Measurements from ENCODE around the gene SLC5A3. TPM values are rescaled to one million over a fixed set of nuclear protein-coding genes. Genes with fewer than 3 reads are reported as not detected.
A peak's percentile ranks its signal among the peaks of the same experiment; 100 is the strongest.

SLC5A3 gene
- total RNA-seq, 1 experiment from 2014 or later, result 12.3 TPM

DNA sequence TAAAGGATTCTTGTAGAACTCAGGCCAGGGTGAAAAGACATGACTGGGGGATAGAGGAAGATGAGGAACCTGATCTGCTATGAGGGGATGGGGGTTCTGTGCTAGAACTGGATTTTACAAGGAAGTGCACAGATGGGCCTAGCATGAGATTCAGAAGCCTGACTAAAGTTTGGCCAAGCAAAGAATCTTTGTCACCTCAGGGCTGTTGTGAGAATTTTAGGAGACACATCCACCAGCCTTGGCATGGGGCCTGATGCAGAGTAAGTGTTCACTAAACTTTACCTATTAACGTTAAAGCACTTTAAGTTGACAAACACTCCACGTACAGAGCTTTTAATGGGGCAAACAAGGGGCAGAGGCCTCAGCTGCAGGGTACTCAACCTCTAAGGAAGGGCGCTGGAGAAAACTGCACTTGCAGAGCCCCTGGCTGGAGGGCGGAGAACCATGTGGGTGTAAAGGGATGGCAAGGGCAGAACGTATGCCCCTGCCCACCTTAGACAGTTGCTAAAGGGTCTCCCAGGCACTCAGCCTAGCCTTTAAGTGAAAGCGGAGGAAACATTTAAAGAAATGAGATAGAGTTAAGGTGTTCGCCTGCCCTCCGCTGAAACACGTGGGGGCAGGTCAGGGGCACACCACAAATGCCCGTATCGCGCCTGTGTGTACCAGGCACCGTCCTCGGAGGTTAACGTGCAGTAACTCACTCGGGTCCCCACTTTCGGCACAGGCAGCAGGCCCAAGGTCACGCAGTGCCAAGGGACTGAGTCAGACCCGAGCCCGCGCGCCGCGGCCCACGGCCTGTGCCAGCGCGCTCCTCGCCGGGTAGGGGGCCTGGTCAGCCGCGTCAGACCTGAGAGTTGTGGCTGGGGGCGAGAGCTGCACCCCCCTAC lies 990 bp upstream of the SLC5A3 start:
- TF ChIP-seq, protein P1, sequence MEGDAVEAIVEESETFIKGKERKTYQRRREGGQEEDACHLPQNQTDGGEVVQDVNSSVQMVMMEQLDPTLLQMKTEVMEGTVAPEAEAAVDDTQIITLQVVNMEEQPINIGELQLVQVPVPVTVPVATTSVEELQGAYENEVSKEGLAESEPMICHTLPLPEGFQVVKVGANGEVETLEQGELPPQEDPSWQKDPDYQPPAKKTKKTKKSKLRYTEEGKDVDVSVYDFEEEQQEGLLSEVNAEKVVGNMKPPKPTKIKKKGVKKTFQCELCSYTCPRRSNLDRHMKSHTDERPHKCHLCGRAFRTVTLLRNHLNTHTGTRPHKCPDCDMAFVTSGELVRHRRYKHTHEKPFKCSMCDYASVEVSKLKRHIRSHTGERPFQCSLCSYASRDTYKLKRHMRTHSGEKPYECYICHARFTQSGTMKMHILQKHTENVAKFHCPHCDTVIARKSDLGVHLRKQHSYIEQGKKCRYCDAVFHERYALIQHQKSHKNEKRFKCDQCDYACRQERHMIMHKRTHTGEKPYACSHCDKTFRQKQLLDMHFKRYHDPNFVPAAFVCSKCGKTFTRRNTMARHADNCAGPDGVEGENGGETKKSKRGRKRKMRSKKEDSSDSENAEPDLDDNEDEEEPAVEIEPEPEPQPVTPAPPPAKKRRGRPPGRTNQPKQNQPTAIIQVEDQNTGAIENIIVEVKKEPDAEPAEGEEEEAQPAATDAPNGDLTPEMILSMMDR (conservative IDR thresholded peaks at IDR 0.05), result no peak
- WGBS (ENCODE audit: extremely low coverage, insufficient read length, low lambda C conversion rate), result no CpG with 5 or more reads among the region's 32 CpGs
- no peaks in the 10 kb centered on the region for H3K9me3 ChIP-seq (ENCODE audit: control insufficient read depth, low read depth, low read length)
- H2BK5ac ChIP-seq (ENCODE audit: insufficient read length, low read length), result no peak overlapping the region
- no peak overlapping the region for H3K9ac ChIP-seq (ENCODE audit: extremely low read depth, insufficient read length, low read length)
- no peak overlapping the region for H2BK20ac ChIP-seq (ENCODE audit: low read depth, low read length, poor library complexity, severe bottlenecking)
- DNase-seq, result no peak
- H3K79me2 ChIP-seq (ENCODE audit: insufficient read depth, low read length), result peaks cover 14% of the 10 kb centered on the region; the same call in 1 of the 2 replicates
- H3K4ac ChIP-seq (ENCODE audit: low read depth, low read length), result no peak overlapping the region
- no peak overlapping the region for H2BK12ac ChIP-seq (ENCODE audit: insufficient read length, low read depth, low read length)
- no peak overlapping the region for H4K8ac ChIP-seq (replicated peaks; ENCODE audit: insufficient read length, low read depth, low read length)
- peaks cover 12% of the 10 kb centered on the region for H3K23me2 ChIP-seq (ENCODE audit: insufficient read length, low read depth, low read length, poor library complexity, severe bottlenecking)
- H3K4me2 ChIP-seq (ENCODE audit: insufficient read depth, insufficient read length, low read length), result peak overlapping the region; percentile 31
- no peak overlapping the region for H3T11ph ChIP-seq (ENCODE audit: low read length)
- peak overlapping the region; percentile 89 for H3K14ac ChIP-seq (ENCODE audit: insufficient read depth, low read length)
- peak overlapping the region; percentile 81 for H3K18ac ChIP-seq (ENCODE audit: insufficient read length, low read depth, low read length)
- no peak overlapping the region for H3K23ac ChIP-seq (ENCODE audit: insufficient read length, low read depth, low read length)
- peaks cover 3% of the 10 kb centered on the region for H3K79me1 ChIP-seq (ENCODE audit: insufficient read depth, low read depth, low read length, poor library complexity, severe bottlenecking)
- no peaks in the 10 kb centered on the region for H3K27me3 ChIP-seq (ENCODE audit: insufficient read depth, low read length)
- no peak overlapping the region for H2AK5ac ChIP-seq (ENCODE audit: insufficient read length, low read length)
- Mint-ChIP-seq H3K9me3 (no peaks in the 10 kb centered on the region; a peak in 1 of 5 replicates), H3K4me1 (peaks cover 23 to 32% of the 10 kb centered on the region in 2 experiments), H3K4me3 (peak overlapping the region; percentile 63 to 76), H3K27ac (peak overlapping the region in 1 of 3 experiments; percentile 84; a peak in 2 of 7 replicates), H3K36me3 (ENCODE audit: insufficient read depth in 1 of 3, low read depth in 3 of 3) (peaks cover 0 to 16% (median 12%) of the 10 kb centered on the region in 3 experiments; a peak in 3 of 7 replicates), H3K27me3 (ENCODE audit: low read depth) (peaks cover 15% of the 10 kb centered on the region)
- no peak overlapping the region for H2AFZ ChIP-seq (ENCODE audit: low read length)
- no peak overlapping the region for H3K56ac ChIP-seq (ENCODE audit: insufficient read length, low read depth, low read length)
- no peak overlapping the region for H3K27ac ChIP-seq (ENCODE audit: insufficient read length, low read depth, low read length)
- H2BK15ac ChIP-seq (ENCODE audit: low read depth, low read length), result no peak overlapping the region; the same call in 1 of the 2 replicates
- no peak overlapping the region for H2BK120ac ChIP-seq (ENCODE audit: low read depth, low read length, poor library complexity, severe bottlenecking)
- no peak overlapping the region for H4K5ac ChIP-seq (ENCODE audit: insufficient read length, low read depth, low read length)
- H4K20me1 ChIP-seq (ENCODE audit: control insufficient read depth, insufficient read depth, insufficient read length), result no peaks in the 10 kb centered on the region
- H4K91ac ChIP-seq (ENCODE audit: insufficient read length, low read depth, low read length), result no peak overlapping the region
- H3K4me1 ChIP-seq (ENCODE audit: insufficient read depth, low read length), result peaks cover 5% of the 10 kb centered on the region
